Panc1 (cell line): ENCODE results near the gene ARHGEF37.

Experiments
- CTCF ChIP-seq: fragments of 450-650 bp; IDR thresholded peaks from 2 replicates; pipeline ENCODE4 v1.5.1; 2017; ENCODE audit warnings: mild to moderate bottlenecking
- REST ChIP-seq, 2 experiments: IDR thresholded peaks; 2 replicates each; pipeline ENCODE4 v1.6.1; 2011 to 2012; ENCODE audit warnings: low read depth in 2 of 2, control low read depth in 1 of 2, low read length in 1 of 2, mild to moderate bottlenecking in 1 of 2, moderate library complexity in 1 of 2; ENCODE audit not compliant: insufficient read depth in 1 of 2
- TCF7L2 ChIP-seq: IDR thresholded peaks from 2 replicates; pipeline ENCODE4 v1.6.1; 2011; ENCODE audit warnings: mild to moderate bottlenecking, low read depth, low read length, inconsistent platforms

- TF ChIP-seq CTCF (no peak), TCF7L2 (no peak), REST (IDR thresholded peaks at IDR 0.05; ENCODE audit: insufficient read depth in 1 of 2, low read depth in 2 of 2, low read length in 1 of 2) (no peak)
Measured at GRCh38 chr5:149605998-149606724, 24.9 kb downstream of the ARHGEF37 start.
